ENCODE results near the gene ITGAL. TPM values are rescaled to one million over a fixed set of nuclear protein-coding genes. Genes with fewer than 3 reads are reported as not detected.

Gene ITGAL
- polyA plus RNA-seq, result not detected in 3 replicates
- polyA plus RNA-seq (2011; ENCODE audit: low read depth), result not detected
- polyA plus RNA-seq (2011; cell fraction: cytosol; rRNA removed), result not detected in 2 replicates
- polyA plus RNA-seq (2011; cell fraction: nucleus; rRNA removed), result not detected in 2 replicates
- polyA plus RNA-seq (2012; ENCODE audit: low replicate concordance), result not detected in 2 replicates
- polyA minus RNA-seq, result not detected in 3 replicates
- not detected for polyA minus RNA-seq (2011; cell fraction: cytosol; rRNA and poly(A)+ RNA removed)
- polyA minus RNA-seq (2011; cell fraction: nucleus; rRNA and poly(A)+ RNA removed), result not detected in 2 replicates

- H3K27me3 ChIP-seq (ENCODE audit: control insufficient read depth, extremely low read depth, insufficient read depth, low read length), result peaks cover 14% of the 10 kb centered on the region
- no peaks in the 10 kb centered on the region for H3K79me2 ChIP-seq (ENCODE audit: control insufficient read depth, insufficient read depth, low read length)
- TF ChIP-seq EZH2 (IDR thresholded peaks at IDR 0.05; ENCODE audit: low read length) (no peak), CTCF (optimal IDR thresholded peaks at IDR 0.05 in 1 of 3, IDR thresholded peaks at IDR 0.05 in 1 of 3, conservative IDR thresholded peaks at IDR 0.05 in 1 of 3; ENCODE audit: extremely low read depth in 1 of 3, insufficient read depth in 2 of 3, low read length in 3 of 3) (no peak)
- H2AFZ ChIP-seq (ENCODE audit: control insufficient read depth, low read length), result no peak within 1 kb of the TSS
- no peak within 1 kb of the TSS for H3K9ac ChIP-seq (ENCODE audit: control insufficient read depth, extremely low read depth, insufficient read depth, low read length)
- peaks cover 2% of the 10 kb centered on the region for H3K4me1 ChIP-seq (ENCODE audit: control insufficient read depth, extremely low read depth, insufficient read depth, low read length)
- no peak within 1 kb of the TSS for H3K27ac ChIP-seq (ENCODE audit: control insufficient read depth, insufficient read depth, low read length)
- H3K9me1 ChIP-seq (ENCODE audit: control insufficient read depth, extremely low read depth, insufficient read depth, low read length), result no peaks in the 10 kb centered on the region
- dilution Hi-C loops (cut with MboI; ENCODE audit: extremely low pct_ligation_motif_present, low sequenced_read_pairs), result no loop called here
- no peaks in the 10 kb centered on the region for H3K9me3 ChIP-seq (ENCODE audit: control insufficient read depth, low read depth, low read length)
- FAIRE-seq, result no peak
- DNase-seq (ENCODE audit: low read depth, low spot score), result no peak
- no peaks in the 10 kb centered on the region for H4K20me1 ChIP-seq (ENCODE audit: control insufficient read depth, extremely low read depth, insufficient read depth, low read length)
- no peak within 1 kb of the TSS for H3K4me3 ChIP-seq (ENCODE audit: control insufficient read depth in 2 of 3, extremely low read depth in 1 of 3, insufficient read depth in 2 of 3, low read depth in 1 of 3, low read length in 3 of 3)
- no peaks in the 10 kb centered on the region for H3K36me3 ChIP-seq (ENCODE audit: control insufficient read depth in 2 of 2, extremely low read depth in 1 of 2, insufficient read depth in 2 of 2, low read length in 2 of 2)
- no peak within 1 kb of the TSS for H3K4me2 ChIP-seq (ENCODE audit: control insufficient read depth, extremely low read depth, insufficient read depth, low read depth, low read length)
Observed at GRCh38 chr16:30472328-30472942, at the start of gene ITGAL. ITGAL (plus strand) TSS chr16:30472742; CDS start chr16:30472838, 96 bp downstream.

- H3K9ac ChIP-seq (ENCODE audit: control insufficient read depth, extremely low read depth, insufficient read depth, low read length), result no peak overlapping the region
- DNase-seq (ENCODE audit: low read depth, low spot score), result no peak
- peaks cover 10% of the 10 kb centered on the region for H3K4me1 ChIP-seq (ENCODE audit: control insufficient read depth, extremely low read depth, insufficient read depth, low read length)
- H3K9me3 ChIP-seq (ENCODE audit: control insufficient read depth, low read depth, low read length), result no peaks in the 10 kb centered on the region
- FAIRE-seq, result no peak
- no peak overlapping the region for H3K4me2 ChIP-seq (ENCODE audit: control insufficient read depth, extremely low read depth, insufficient read depth, low read depth, low read length)
- peaks cover 30% of the 10 kb centered on the region for H3K79me2 ChIP-seq (ENCODE audit: control insufficient read depth, insufficient read depth, low read length)
- no peaks in the 10 kb centered on the region for H3K9me1 ChIP-seq (ENCODE audit: control insufficient read depth, extremely low read depth, insufficient read depth, low read length)
- H2AFZ ChIP-seq (ENCODE audit: control insufficient read depth, low read length), result no peak overlapping the region
- dilution Hi-C loops (cut with MboI; ENCODE audit: extremely low pct_ligation_motif_present, low sequenced_read_pairs), result no loop called here
- peaks cover 3% of the 10 kb centered on the region for H4K20me1 ChIP-seq (ENCODE audit: control insufficient read depth, extremely low read depth, insufficient read depth, low read length)
- no peaks in the 10 kb centered on the region for H3K27me3 ChIP-seq (ENCODE audit: control insufficient read depth, extremely low read depth, insufficient read depth, low read length)
- TF ChIP-seq CTCF (optimal IDR thresholded peaks at IDR 0.05 in 1 of 3, IDR thresholded peaks at IDR 0.05 in 1 of 3, conservative IDR thresholded peaks at IDR 0.05 in 1 of 3; ENCODE audit: extremely low read depth in 1 of 3, insufficient read depth in 2 of 3, low read length in 3 of 3) (no peak), EZH2 (IDR thresholded peaks at IDR 0.05; ENCODE audit: low read length) (no peak)
- no peak overlapping the region for H3K27ac ChIP-seq (ENCODE audit: control insufficient read depth, insufficient read depth, low read length)
- no peak overlapping the region for H3K4me3 ChIP-seq (ENCODE audit: control insufficient read depth in 2 of 3, extremely low read depth in 1 of 3, insufficient read depth in 2 of 3, low read depth in 1 of 3, low read length in 3 of 3)
- H3K36me3 ChIP-seq (ENCODE audit: control insufficient read depth in 2 of 2, extremely low read depth in 1 of 2, insufficient read depth in 2 of 2, low read length in 2 of 2), result peaks cover 11 to 24% of the 10 kb centered on the region in 2 experiments
Observed at GRCh38 chr16:30428055-30428454, 44.5 kb upstream of the ITGAL start.

Data from keratinocyte (primary cell).